ENCODE measurements around the gene CTBS.

- TF ChIP-seq EZH2 (IDR thresholded peaks at IDR 0.05; ENCODE audit: borderline replicate concordance, low read depth, low read length, poor library complexity, severe bottlenecking) (no peak), CTCF (conservative IDR thresholded peaks at IDR 0.05; ENCODE audit: low read depth, low read length) (no peak)
These were observed 63.6 kb downstream of the CTBS start for GRCh38 chr1:84510668-84511067.

Measured in A673 (cell line).